ENCODE data around the gene CHERP. TPM values are rescaled to one million over a fixed set of nuclear protein-coding genes. Genes with fewer than 3 reads are reported as not detected.

The CHERP gene
- total and polyA plus RNA-seq, 2 of the 13 experiments (the other 11 are each of a cell fraction or from before 2014, with no cell fraction given) = 4.3 to 5.4 TPM

GRCh38 chr19:16542045-16542909 is at the start of gene CHERP (continued):
- TF ChIP-seq ZNF512B (CRISPR knock-in tag; IDR thresholded peaks at IDR 0.05; ENCODE audit: borderline replicate concordance) (no peak), YEATS4 (CRISPR knock-in tag; IDR thresholded peaks at IDR 0.05; ENCODE audit: borderline replicate concordance) (peak; percentile 87), ARNT (IDR thresholded peaks at IDR 0.05) (no peak), KLF15 (CRISPR knock-in tag; IDR thresholded peaks at IDR 0.05; ENCODE audit: borderline replicate concordance) (no peak), HNF4A (CRISPR knock-in tag; IDR thresholded peaks at IDR 0.05) (no peak; the same call in 1 of the 2 replicates), CREB1 (IDR thresholded peaks at IDR 0.05) (peak; percentile 25; the same call in 1 of the 2 replicates), CREB1 (CRISPR knock-in tag; IDR thresholded peaks at IDR 0.05) (peak; percentile 72), BCLAF1 (IDR thresholded peaks at IDR 0.05) (no peak), HHEX (CRISPR knock-in tag; IDR thresholded peaks at IDR 0.05) (no peak), TBX2 (CRISPR knock-in tag; IDR thresholded peaks at IDR 0.05; ENCODE audit: borderline replicate concordance) (peak; percentile 75; the same call in 1 of the 2 replicates), ZNF777 (CRISPR knock-in tag; IDR thresholded peaks at IDR 0.05) (peak; percentile 66), ZNF530 (CRISPR knock-in tag; IDR thresholded peaks at IDR 0.05; ENCODE audit: low read depth) (no peak), THAP11 (CRISPR knock-in tag; IDR thresholded peaks at IDR 0.05) (peak; percentile 96), ZNF720 (CRISPR knock-in tag; IDR thresholded peaks at IDR 0.05) (no peak), ZNF546 (CRISPR knock-in tag; conservative IDR thresholded peaks at IDR 0.05) (no peak), SMAD9 (CRISPR knock-in tag; IDR thresholded peaks at IDR 0.05) (no peak), HDAC1 (CRISPR knock-in tag; IDR thresholded peaks at IDR 0.05) (peak; percentile 93), HIVEP1 (CRISPR knock-in tag; IDR thresholded peaks at IDR 0.05) (peak; percentile 64), DMTF1 (CRISPR knock-in tag; IDR thresholded peaks at IDR 0.05) (no peak), TGIF2 (CRISPR knock-in tag; IDR thresholded peaks at IDR 0.05) (0 out of 2 replicates have a peak, but pooled peaks have one; percentile 18), SMAD3 (CRISPR knock-in tag; IDR thresholded peaks at IDR 0.05) (0 out of 2 replicates have a peak, but pooled peaks have one; percentile 0), ATRX (CRISPR knock-in tag; IDR thresholded peaks at IDR 0.05; ENCODE audit: borderline replicate concordance) (no peak)

All from HepG2 (cell line).